HepG2 (cell line): ENCODE measurements around the gene ATP4A.

Source experiments
- U2AF1 ChIP-seq: fragments of 200-400 bp; formaldehyde crosslinking; optimal IDR thresholded peaks from 2 replicates; pipeline ENCODE3; 2017; ENCODE audit warnings: mild to moderate bottlenecking, low read depth, low read length
- TF ChIP-seq, protein P1 (sequence below): sonication (generic); formaldehyde crosslinking; IDR thresholded peaks from one replicate; pipeline ENCODE4 v1.5.1; 2020; ENCODE audit warnings: mild to moderate bottlenecking, missing genetic modification reagents; ENCODE audit errors: not compliant biosample characterization
- TF ChIP-seq, protein P2 (sequence below): sonication (generic); formaldehyde crosslinking; conservative IDR thresholded peaks from 2 replicates; pipeline ENCODE4 v1.5.0; 2020; ENCODE audit warnings: missing genetic modification reagents

DNA sequence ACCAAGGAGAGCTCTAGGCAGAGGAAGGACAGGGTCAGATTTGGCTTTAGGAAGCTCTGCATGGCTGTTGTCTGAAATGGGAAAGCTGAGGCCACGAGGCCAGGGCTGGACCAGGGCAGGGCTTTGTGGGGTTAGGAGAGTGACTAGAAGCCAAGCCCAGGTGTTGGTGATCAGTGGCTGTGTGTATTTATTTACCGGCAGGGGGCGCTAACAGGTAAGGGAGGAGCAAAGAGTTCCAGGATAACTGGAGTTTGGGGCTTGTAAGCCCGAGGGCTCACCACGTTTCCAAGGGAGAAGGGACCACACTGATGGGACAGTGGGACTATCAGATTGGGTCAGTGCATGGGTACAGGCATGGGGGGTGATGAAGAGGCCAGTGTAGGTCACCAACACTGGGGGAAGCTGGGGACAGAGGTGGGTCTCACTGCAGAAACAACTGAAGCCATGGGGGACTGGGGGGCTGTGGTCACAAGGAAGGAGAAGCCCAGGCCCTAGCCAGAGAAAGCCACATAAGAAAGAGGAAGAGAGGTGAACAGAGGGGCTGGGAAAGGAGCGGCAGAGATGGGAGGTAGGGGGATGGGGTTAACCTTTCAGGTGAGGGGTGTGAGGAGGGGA is 14.2 kb downstream of the ATP4A start:
- TF ChIP-seq, protein P1, sequence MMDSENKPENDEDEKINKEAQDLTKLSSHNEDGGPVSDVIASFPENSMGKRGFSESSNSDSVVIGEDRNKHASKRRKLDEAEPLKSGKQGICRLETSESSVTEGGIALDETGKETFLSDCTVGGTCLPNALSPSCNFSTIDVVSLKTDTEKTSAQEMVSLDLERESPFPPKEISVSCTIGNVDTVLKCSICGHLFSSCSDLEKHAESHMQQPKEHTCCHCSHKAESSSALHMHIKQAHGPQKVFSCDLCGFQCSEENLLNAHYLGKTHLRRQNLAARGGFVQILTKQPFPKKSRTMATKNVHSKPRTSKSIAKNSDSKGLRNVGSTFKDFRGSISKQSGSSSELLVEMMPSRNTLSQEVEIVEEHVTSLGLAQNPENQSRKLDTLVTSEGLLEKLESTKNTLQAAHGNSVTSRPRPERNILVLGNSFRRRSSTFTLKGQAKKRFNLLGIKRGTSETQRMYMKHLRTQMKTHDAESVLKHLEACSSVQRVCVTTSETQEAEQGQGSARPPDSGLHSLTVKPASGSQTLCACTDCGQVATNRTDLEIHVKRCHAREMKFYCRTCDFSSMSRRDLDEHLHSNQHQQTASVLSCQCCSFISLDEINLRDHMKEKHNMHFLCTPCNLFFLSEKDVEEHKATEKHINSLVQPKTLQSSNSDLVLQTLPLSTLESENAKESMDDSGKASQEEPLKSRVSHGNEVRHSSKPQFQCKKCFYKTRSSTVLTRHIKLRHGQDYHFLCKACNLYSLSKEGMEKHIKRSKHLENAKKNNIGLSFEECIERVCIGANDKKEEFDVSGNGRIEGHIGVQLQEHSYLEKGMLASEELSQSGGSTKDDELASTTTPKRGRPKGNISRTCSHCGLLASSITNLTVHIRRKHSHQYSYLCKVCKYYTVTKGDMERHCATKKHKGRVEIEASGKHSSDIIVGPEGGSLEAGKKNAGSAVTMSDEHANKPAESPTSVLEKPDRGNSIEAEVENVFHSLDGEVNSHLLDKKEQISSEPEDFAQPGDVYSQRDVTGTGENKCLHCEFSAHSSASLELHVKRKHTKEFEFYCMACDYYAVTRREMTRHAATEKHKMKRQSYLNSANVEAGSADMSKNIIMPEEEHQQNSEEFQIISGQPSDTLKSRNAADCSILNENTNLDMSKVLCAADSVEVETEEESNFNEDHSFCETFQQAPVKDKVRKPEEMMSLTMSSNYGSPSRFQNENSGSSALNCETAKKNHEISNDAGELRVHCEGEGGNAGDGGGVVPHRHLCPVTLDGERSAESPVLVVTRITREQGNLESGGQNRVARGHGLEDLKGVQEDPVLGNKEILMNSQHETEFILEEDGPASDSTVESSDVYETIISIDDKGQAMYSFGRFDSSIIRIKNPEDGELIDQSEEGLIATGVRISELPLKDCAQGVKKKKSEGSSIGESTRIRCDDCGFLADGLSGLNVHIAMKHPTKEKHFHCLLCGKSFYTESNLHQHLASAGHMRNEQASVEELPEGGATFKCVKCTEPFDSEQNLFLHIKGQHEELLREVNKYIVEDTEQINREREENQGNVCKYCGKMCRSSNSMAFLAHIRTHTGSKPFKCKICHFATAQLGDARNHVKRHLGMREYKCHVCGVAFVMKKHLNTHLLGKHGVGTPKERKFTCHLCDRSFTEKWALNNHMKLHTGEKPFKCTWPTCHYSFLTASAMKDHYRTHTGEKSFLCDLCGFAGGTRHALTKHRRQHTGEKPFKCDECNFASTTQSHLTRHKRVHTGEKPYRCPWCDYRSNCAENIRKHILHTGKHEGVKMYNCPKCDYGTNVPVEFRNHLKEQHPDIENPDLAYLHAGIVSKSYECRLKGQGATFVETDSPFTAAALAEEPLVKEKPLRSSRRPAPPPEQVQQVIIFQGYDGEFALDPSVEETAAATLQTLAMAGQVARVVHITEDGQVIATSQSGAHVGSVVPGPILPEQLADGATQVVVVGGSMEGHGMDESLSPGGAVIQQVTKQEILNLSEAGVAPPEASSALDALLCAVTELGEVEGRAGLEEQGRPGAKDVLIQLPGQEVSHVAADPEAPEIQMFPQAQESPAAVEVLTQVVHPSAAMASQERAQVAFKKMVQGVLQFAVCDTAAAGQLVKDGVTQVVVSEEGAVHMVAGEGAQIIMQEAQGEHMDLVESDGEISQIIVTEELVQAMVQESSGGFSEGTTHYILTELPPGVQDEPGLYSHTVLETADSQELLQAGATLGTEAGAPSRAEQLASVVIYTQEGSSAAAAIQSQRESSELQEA (CRISPR knock-in tag), result no peak
- TF ChIP-seq U2AF1, result no peak
- TF ChIP-seq, protein P2, sequence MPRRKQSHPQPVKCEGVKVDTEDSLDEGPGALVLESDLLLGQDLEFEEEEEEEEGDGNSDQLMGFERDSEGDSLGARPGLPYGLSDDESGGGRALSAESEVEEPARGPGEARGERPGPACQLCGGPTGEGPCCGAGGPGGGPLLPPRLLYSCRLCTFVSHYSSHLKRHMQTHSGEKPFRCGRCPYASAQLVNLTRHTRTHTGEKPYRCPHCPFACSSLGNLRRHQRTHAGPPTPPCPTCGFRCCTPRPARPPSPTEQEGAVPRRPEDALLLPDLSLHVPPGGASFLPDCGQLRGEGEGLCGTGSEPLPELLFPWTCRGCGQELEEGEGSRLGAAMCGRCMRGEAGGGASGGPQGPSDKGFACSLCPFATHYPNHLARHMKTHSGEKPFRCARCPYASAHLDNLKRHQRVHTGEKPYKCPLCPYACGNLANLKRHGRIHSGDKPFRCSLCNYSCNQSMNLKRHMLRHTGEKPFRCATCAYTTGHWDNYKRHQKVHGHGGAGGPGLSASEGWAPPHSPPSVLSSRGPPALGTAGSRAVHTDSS, result no peak
